Measurements from ENCODE around the gene ABCD1. TPM values are rescaled to one million over a fixed set of nuclear protein-coding genes. Genes with fewer than 3 reads are reported as not detected.
A peak's percentile ranks its signal among the peaks of the same experiment; 100 is the strongest.

Gene ABCD1
- total and polyA plus RNA-seq, 2 donors from 2014 or later = 5.2 to 13.7 TPM

GRCh38 chrX:153771415-153772315, 47.0 kb downstream of the ABCD1 start:
- no peak overlapping the region for H3K9ac ChIP-seq (ENCODE audit: low read length in 3 of 3)
- DNase-seq (peak in 2 of 5 donors; percentile 24 to 71), FAIRE-seq (no peak)
- no peak overlapping the region for H3K27ac ChIP-seq (ENCODE audit: low read depth in 2 of 2, low read length in 2 of 2)
- TF ChIP-seq CTCF (IDR thresholded peaks at IDR 0.05; ENCODE audit: borderline replicate concordance, extremely low read depth, insufficient read depth) = no peak
- H3K27me3 ChIP-seq (ENCODE audit: control insufficient read depth, insufficient read depth, low read length) = no peaks in the 10 kb centered on the region
- no peaks in the 10 kb centered on the region for H3K9me3 ChIP-seq (ENCODE audit: control insufficient read depth in 2 of 3, insufficient read depth in 1 of 3, low read length in 3 of 3)
- no peaks in the 10 kb centered on the region for H3K4me1 ChIP-seq (ENCODE audit: control insufficient read depth in 2 of 3, insufficient read depth in 2 of 3, low read depth in 1 of 3, low read length in 3 of 3)
- H3K4me3 ChIP-seq (ENCODE audit: low read length in 3 of 3) = no peak overlapping the region
- intact Hi-C loops (cut with DNase I) = no loop called here
- no peaks in the 10 kb centered on the region for H3K36me3 ChIP-seq (ENCODE audit: control insufficient read depth in 2 of 3, insufficient read depth in 3 of 3, low read length in 3 of 3)

- intact Hi-C loops (cut with DNase I) = no loop called here
- no peak for TF ChIP-seq CTCF (IDR thresholded peaks at IDR 0.05; ENCODE audit: borderline replicate concordance, extremely low read depth, insufficient read depth)
- FAIRE-seq (no peak), DNase-seq (peak in 2 of 5 donors; percentile 26 to 62)
- no peaks in the 10 kb centered on the region for H3K27me3 ChIP-seq (ENCODE audit: control insufficient read depth, insufficient read depth, low read length)
- H3K9me3 ChIP-seq (ENCODE audit: control insufficient read depth in 2 of 3, insufficient read depth in 1 of 3, low read length in 3 of 3) = no peaks in the 10 kb centered on the region
- no peaks in the 10 kb centered on the region for H3K36me3 ChIP-seq (ENCODE audit: control insufficient read depth in 2 of 3, insufficient read depth in 3 of 3, low read length in 3 of 3)
- H3K4me3 ChIP-seq (ENCODE audit: low read length in 3 of 3) = no peak overlapping the region
- H3K4me1 ChIP-seq (ENCODE audit: control insufficient read depth in 2 of 3, insufficient read depth in 2 of 3, low read depth in 1 of 3, low read length in 3 of 3) = no peaks in the 10 kb centered on the region
- no peak overlapping the region for H3K27ac ChIP-seq (ENCODE audit: low read depth in 2 of 2, low read length in 2 of 2)
- no peak overlapping the region for H3K9ac ChIP-seq (ENCODE audit: low read length in 3 of 3)
Observed at GRCh38 chrX:153772316-153773217, 47.9 kb downstream of the ABCD1 start.

GRCh38 chrX:153773218-153773611, 48.6 kb downstream of the ABCD1 start:
- DNase-seq (no peak), FAIRE-seq (no peak)
- Histone ChIP-seq H3K36me3 (ENCODE audit: control insufficient read depth in 2 of 3, insufficient read depth in 3 of 3, low read length in 3 of 3) (no peaks in the 10 kb centered on the region), H3K9ac (ENCODE audit: low read length in 3 of 3) (no peak overlapping the region), H3K27me3 (ENCODE audit: control insufficient read depth, insufficient read depth, low read length) (no peaks in the 10 kb centered on the region), H3K9me3 (ENCODE audit: control insufficient read depth in 2 of 3, insufficient read depth in 1 of 3, low read length in 3 of 3) (no peaks in the 10 kb centered on the region), H3K4me1 (ENCODE audit: control insufficient read depth in 2 of 3, insufficient read depth in 2 of 3, low read depth in 1 of 3, low read length in 3 of 3) (no peaks in the 10 kb centered on the region), H3K4me3 (ENCODE audit: low read length in 3 of 3) (no peak overlapping the region), H3K27ac (ENCODE audit: low read depth in 2 of 2, low read length in 2 of 2) (no peak overlapping the region)
- intact Hi-C loops (cut with DNase I) = no loop called here
- TF ChIP-seq CTCF (IDR thresholded peaks at IDR 0.05; ENCODE audit: borderline replicate concordance, extremely low read depth, insufficient read depth) = no peak
